ENCODE measurements around the gene RNF32. TPM values are rescaled to one million over a fixed set of nuclear protein-coding genes. Genes with fewer than 3 reads are reported as not detected.
A peak's percentile ranks its signal among the peaks of the same experiment; 100 is the strongest.
"Not testable (repeated sequence)": the region's sequence is repeated elsewhere in the genome, so short reads cannot be mapped to it uniquely, and the experiment has no call there.

The RNF32 gene
- total RNA-seq, 1 donor from 2014 or later: not detected

DNA sequence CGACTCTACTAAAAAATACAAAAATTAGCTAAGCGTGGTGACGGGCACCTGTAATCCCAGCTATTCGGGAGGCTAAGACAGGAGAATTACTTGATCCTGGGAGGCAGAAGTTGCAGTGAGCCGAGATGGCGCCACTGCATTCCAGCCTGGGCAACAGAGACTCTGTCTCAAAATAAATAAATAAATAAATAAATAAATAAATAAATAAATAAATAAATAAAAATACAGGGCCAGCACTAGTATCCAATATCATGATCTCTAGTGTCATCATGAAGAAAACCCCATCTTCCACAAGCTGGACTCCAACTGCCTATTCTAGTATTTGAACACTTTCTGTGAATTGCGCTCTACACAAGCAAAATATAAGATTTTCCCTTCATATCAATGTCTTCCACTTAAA, 3.5 kb upstream of the RNF32 start:
- DNase-seq; intact Hi-C loops (cut with micrococcal nuclease); ATAC-seq: not testable (repeated sequence)

GRCh38 chr7:156638443-156639077, 2.0 kb upstream of the RNF32 start:
- DNase-seq (no peak), ATAC-seq (no peak)
- intact Hi-C loops (cut with micrococcal nuclease): no loop called here

GRCh38 chr7:156639426-156640256, 933 bp upstream of the RNF32 start:
- intact Hi-C loops (cut with micrococcal nuclease): no loop called here
- ATAC-seq (peak; percentile 28), DNase-seq (no peak)

GRCh38 chr7:156640949-156641485, 443 bp downstream of the RNF32 start:
- DNase-seq: no peak
- peak; percentile 36 for ATAC-seq
- intact Hi-C loops (cut with micrococcal nuclease): no loop called here

DNA sequence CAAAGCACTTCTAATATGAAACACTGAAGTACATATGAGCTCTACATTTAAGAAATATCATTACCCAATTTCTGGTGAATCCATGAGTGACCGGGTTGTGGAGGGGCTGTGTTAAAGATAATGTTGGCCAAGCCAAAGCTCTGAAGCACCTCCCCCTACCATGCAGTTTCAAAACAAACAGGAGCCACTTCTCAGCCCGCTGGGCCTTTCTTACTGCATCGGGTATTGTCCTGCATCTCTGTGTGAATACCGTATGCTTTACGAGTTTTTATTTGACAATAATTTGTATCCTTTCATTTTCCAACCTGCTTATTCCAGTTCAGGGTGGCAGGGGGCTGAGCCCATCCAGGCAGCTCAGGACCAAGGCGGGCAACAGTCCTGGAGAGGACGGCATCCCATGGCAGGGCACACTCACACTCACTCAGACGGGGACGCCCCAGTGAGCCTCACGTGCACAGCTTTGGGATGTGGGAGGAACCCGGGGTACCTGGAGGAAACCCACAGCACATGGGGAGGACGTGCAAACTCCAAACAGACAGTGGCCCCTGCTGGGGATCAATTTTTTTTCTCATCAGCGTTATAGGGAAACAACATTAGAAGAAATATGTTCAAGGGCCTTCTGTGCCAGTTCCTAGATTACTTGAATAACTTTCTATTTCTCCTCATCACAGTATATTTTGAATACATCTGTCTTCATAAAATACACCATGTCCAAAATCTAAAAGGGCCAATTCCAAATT, 1.9 kb downstream of the RNF32 start:
- ATAC-seq (no peak), DNase-seq (no peak)
- intact Hi-C loops (cut with micrococcal nuclease): no loop called here

DNA sequence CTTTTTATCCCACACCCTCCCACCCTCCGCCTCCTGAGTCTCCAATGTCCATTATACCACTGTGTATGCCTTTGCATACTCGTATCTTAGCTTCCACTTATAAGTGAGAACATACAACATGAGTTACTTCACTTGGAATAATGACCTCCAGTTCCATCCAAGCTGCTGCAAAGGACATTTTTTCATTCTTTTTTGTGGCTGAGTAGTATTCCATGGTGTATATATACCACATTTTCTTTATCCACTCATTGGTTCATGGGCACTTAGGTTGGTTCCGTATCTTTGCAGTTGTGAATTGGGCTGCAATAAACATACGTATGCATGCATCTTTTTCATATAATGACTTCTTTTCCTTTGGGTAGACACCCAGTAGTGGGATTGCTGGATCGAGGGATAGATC, 6.8 kb downstream of the RNF32 start:
- intact Hi-C loops (cut with micrococcal nuclease); ATAC-seq; DNase-seq: not testable (repeated sequence)

DNA sequence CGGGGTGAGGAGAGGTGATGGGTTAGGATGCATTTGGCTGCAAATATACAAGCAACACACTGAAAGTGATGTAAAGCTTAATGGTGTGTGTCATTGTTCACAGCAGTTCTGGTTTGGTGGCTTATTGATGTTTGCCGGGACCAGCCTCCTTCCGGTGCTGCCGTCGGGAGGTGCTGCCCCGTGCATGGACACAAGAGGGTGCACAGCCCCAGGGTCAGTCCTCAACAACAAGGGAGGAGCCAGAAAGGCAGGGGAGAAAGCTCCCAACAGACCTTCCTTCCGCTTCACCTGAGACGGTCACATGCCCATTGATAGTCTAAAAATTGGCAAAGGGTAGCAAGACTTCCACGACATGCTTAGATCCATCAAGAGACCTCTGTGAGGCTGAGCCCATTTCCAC, 9.5 kb downstream of the RNF32 start:
- ATAC-seq: no peak
- intact Hi-C loops (cut with micrococcal nuclease): no loop called here
- DNase-seq: no peak

DNA sequence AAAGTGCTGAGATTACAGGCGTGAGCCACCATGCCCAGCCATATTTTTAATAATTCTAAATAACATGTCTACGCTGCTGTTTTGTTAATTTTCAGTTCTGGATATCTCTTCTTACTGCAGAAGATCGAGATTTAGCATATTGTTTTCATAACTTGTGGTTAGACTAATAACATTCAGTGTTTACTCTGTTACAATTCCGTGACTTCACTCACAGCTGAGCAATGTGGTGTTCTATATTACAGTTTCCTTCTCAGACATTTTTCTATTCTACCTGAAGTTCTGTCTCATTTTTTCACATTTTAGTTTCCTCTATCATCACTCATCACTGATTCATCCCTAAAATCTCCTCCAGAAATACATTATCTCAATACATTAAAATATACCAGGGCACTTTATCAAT, 10.9 kb downstream of the RNF32 start:
- ATAC-seq (no peak), DNase-seq (no peak)
- intact Hi-C loops (cut with micrococcal nuclease): no loop called here

DNA sequence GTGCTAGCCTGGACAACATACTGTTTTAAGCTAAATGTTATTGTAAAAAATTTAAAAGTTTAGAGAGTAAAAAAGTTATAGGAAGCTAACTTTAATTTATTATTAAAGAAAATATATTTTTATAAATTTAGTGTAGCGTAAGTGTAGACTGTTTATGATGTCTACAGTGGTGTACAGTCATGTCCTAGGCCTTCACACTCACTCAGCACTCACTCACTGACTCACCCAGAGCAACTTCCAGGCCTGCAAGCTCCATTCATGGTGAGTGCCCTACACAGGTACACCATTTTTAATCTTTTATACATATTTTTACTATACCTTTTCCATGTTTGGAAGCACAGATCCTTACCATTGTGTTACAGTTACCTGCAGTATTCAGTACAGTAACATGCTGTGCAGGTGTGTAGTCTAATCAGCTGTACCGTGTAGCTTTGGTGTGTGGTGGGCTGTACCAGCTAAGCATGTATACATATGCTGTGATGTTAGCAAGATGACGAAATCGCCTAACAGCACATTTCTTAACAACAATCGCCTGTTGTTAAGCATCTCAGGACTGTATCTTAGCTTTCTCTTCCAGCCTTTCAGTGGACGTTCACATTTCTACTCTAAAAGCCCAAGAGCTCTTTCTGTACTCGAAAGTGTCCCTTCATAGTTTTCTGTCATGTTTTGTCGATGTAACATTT, 12.5 kb downstream of the RNF32 start:
- intact Hi-C loops (cut with micrococcal nuclease): no loop called here
- ATAC-seq (no peak), DNase-seq (no peak)

GRCh38 chr7:156654511-156655234, 14.1 kb downstream of the RNF32 start:
- intact Hi-C loops (cut with micrococcal nuclease): no loop called here
- DNase-seq (no peak), ATAC-seq (no peak)

DNA sequence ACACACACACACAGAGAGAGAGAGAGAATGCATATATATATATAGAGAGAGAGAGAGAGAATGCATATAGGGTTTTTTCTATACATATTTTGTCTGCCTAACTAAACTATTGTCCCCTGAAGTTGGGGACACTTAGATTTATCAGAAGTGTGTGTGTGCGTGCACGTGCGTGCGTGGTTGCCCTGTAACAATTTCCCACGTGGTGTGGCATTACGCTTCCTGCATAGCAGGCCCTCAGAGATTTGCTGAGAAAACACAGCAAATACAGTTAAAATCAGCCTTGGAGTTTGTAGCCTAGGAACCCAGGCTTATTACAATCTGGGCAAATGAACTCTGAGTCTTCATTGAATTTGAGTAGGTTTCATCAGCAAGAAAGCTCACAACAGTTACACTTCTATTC, 14.7 kb downstream of the RNF32 start:
- DNase-seq (no peak), ATAC-seq (no peak)
- intact Hi-C loops (cut with micrococcal nuclease): no loop called here

GRCh38 chr7:156655983-156656382, 15.4 kb downstream of the RNF32 start:
- no peak for ATAC-seq
- intact Hi-C loops (cut with micrococcal nuclease): no loop called here

DNA sequence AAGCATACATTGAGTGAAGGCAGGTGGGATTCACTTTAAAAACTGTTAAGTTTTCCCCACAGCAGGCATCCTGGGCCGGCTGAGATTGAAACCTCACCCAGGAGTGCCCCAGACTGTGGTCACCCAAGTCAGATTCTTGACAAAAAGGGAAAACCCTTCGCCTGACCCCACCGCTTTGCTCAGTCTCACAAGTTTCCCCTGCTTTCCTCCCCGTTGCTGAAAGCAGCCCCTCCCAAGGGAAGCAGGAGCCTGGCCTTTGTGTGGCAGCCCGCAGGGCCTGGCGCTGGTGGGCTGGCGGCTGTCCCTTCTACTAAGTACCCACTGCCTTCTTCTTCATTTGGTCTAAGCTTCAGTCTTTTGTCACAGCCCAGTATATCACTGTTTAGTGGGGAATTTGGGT, 16.0 kb downstream of the RNF32 start:
- intact Hi-C loops (cut with micrococcal nuclease): no loop called here
- no peak for ATAC-seq
- DNase-seq: no peak

More at GRCh38 chr7:156655983-156656382, 15.4 kb downstream of the RNF32 start:
- DNase-seq: no peak

- DNase-seq: no peak
- intact Hi-C loops (cut with micrococcal nuclease): no loop called here
- no peak for ATAC-seq
These were observed 17.1 kb downstream of the RNF32 start for GRCh38 chr7:156657681-156658080.

GRCh38 chr7:156659203-156659602, 18.6 kb downstream of the RNF32 start:
- intact Hi-C loops (cut with micrococcal nuclease): no loop called here
- ATAC-seq (no peak), DNase-seq (no peak)

GRCh38 chr7:156659961-156660360, 19.4 kb downstream of the RNF32 start:
- DNase-seq (no peak), ATAC-seq (no peak)
- intact Hi-C loops (cut with micrococcal nuclease): no loop called here

DNA sequence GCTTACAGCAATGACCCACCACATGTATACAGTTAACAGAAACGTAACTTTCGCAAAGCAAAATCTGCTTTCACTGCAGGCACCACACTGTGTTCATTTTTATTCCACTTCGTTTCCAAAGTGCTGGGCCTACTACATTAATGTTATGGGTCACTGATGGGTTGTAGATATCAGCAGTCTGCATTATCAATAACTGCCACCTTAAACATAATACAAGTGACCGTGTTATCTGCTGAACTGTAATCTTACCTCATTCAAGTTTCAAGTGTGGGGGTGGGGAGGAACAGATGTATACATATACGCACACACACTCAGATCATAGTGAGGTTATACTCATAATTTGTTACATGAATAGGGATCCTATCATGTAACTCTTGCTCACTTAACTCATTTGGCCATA, 21.1 kb downstream of the RNF32 start:
- DNase-seq (no peak), ATAC-seq (no peak)
- intact Hi-C loops (cut with micrococcal nuclease): no loop called here

- DNase-seq (no peak), ATAC-seq (no peak)
- intact Hi-C loops (cut with micrococcal nuclease): no loop called here
These were observed 21.7 kb downstream of the RNF32 start for GRCh38 chr7:156662277-156662676.

DNA sequence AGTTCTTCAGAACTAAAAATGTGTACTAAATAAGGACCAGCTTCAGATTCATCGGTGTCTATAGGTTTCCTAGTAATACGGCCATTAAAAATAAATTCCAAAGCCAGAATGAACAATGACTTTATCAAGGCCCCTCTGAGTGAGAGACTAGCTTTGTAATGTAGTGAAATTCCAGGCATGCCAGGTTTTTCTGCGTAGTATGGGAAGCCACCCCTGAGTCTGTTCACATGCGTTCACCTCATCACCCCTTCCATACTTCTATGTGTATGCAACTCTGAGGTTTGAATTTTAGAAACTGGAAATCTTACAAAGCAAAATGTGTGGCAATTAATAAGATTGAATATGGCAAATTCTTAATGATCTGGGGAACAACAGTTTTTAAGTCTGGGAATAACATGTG, 24.5 kb downstream of the RNF32 start:
- ATAC-seq: no peak
- no peak for DNase-seq
- intact Hi-C loops (cut with micrococcal nuclease): no loop called here

Data from left ventricle myocardium superior (tissue), 1 donor.